ENCODE data around the gene TYROBP.
"Not testable (repeated sequence)": the region's sequence is repeated elsewhere in the genome, so short reads cannot be mapped to it uniquely, and the experiment has no call there.

TYROBP gene

DNA sequence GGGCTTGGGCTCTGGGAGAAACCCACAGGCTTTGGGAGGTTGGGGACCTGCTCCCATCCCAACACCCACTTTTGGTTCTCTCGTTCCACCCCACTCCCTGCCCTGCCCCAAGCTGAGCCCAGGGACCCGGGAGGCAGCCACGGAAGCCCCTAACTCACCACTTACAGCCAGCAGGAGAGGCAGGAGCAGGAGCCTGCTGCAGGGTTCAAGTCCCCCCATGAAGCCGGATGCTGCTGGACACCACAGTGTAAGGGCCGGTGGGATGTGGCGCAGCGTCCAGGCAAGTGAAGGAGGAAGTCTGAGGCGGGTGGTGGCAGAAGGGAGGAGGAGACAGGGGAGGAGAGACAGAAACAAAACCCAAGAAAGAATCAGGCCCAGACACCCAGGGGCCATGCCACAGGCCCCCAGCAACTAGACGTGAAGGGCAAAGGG, at the start of gene TYROBP:
TYROBP (minus strand) TSS at position 286 of the 432 bp plus-strand sequence; CDS start at position 219, 67 bp downstream.
- DNase-seq: no peak

DNA sequence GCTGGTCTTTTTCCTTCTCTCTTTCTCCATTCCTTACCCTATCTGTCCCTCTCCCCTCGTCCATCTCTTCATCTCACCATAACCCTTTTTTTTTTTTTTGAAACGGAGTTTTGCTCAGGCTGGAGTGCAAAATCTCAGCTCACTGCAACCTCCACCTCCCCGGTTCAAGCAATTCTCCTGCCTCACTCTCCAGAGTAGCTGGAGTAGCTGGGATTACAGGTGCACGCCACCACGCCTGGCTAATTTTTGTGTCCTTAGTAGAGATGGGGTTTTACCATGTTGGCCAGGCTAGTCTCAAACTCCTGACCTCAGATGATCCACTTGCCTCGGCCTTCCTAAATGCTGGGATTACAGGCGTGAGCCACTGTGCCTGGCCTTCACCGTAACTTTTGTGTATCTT, 49.3 kb upstream of the TYROBP start:
- DNase-seq: not testable (repeated sequence)

DNA sequence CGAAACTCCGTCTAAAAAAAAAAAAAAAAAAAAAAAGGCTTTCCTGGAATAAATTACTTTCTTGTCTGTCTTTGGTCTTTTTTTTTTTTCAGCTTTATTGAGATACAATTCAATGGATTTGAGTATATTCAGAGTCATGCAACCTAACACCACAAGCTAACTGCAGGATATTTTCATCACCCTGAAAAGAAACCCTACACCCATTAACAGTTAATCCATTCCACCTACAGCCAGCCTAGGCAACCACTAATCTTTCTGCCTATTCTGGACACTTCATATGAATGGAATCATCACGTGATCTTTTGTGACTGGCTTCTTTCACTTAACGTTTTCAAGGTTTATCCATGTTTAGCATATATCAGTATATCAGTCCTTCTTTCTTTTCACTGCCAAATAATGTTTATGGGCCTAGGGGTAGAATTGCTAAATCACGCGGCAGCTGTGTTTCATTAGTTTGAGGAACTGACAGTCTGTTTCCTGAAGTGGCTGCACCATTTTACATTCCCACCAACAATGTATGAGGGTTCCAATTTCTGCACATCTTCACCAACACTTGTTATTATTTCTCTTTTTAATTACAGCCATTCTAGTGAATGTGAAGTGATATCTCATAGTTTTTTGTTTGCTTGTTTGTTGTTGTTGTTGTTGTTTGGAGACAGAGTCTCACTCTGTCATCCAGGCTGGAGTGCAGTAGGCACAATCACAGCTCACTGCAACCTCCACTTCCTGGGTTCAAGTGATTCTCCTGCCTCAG, 48.0 kb upstream of the TYROBP start:
- DNase-seq: peak; percentile 44

DNA sequence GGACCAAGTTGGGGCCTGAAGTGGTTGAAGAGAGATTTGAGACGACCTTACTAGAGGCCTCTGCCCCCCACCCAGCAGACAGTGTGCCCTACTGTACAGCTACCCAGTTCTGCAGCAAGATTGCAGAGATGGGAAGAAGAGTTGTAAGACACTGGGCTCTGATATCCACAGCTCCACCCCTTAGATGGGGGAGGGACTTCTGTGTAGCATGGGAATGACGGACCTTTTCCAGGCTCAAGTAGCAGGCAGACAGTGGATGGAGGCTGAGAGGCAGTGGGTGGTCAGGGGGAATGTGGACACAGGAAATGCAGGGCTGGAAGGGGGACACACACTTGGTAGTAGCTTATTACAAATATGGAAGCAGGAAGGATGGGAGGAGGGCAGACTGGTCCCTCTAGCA, 41.0 kb upstream of the TYROBP start:
- no peak for DNase-seq

DNA sequence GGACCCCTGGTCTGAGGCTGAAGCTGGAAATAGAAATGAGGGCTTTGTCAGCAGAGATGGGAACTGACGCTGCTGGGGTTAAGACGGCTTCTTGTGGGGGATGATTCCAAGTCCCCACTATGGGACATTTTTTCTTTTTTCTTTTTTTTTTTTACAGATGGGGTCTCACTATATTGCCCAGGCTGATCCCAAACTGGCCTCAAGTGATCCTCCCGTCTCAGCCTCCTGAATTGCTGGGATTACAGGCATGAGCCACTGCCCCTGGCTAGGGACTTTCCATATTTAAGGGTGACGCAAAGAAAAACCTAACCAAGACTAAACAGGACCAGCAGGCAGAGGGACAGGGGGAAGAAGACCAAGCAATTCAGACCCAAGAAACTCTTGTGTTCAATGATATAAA, 38.1 kb upstream of the TYROBP start:
- no peak for DNase-seq

DNA sequence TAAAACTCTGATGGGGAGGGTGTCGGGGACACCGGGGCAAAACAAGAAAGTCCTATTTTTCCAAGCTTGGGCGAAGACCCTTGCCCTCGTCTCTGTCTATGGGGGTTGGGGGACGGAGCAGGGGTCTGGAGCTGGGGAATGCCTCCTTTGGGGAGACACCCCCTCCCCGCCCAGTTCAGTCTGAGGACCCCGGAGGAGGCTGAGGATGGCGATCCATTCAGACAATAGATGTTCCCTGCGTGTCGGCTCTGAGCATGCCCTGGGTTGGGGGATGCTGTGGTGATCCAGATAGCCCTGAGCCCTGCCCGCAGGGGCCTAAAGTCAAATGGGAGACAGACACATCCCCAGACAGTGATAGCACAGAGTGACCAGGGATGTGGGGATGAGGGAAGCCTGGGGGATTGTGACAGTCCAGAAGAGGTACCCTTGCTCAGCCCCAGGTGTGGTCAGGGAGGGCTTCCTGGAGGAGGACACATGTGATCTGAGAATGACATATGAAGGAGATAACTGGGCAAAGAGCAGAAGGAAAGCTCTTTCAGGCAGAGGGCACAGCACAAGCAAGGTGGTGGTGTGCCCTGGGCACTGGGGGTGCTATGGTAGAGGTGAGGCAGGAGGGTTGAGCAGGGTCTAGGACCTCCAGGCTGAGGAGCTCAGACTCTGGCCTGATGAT, 37.2 kb upstream of the TYROBP start:
- DNase-seq: no peak

DNA sequence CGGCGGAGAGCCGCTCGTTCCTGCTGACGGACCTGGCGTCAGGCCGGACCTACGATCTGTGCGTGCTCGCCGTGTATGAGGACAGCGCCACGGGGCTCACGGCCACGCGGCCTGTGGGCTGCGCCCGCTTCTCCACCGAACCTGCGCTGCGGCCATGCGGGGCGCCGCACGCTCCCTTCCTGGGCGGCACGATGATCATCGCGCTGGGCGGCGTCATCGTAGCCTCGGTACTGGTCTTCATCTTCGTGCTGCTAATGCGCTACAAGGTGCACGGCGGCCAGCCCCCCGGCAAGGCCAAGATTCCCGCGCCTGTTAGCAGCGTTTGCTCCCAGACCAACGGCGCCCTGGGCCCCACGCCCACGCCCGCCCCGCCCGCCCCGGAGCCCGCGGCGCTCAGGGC, 36.5 kb upstream of the TYROBP start:
- no peak for DNase-seq

DNA sequence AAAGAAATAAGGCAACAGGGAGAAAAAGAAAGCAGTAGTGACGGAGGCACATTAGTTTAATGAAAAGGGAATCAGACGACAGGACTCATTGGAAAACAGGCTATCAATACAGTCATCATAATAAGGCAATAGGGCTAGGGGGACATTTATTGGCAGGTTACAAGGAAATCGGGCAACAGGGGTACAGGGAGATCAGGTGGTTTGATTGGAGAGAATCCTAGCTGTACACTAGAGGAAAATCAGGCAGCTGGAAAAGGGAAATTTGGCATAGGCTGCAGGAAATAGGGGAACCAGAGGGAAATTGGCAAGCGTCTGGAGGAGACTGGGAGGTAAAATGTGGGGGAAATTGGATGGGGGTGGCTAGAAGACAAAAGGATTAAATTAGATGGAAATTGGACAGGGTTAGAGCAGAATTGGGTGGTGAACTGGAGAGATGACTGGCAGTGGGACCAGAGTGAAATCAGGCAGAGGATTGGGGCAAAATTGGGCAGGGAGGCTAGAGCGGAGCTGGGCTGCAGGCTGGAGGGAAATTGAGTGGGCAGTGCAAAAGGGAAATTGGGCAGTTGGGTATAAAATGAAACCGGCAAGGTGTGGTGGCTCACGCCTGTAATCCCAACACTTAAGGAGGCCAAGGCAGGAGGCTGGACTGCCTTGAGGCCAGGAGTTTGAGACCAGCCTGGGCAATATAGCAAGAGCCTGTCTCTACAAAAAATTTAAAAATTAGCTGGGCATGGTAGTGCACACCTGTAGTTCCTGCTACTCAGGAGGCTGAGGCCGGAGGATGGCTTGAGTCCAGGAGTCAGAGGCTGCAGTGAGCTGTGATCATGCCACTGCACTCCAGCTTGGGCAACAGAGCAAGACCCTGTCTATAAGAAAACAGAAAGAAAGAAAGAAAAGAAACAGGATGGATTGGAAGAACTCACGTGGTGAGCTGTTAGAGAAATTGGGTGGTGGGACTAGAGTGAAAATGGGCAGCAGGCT, 35.5 kb upstream of the TYROBP start:
- no peak for DNase-seq

DNA sequence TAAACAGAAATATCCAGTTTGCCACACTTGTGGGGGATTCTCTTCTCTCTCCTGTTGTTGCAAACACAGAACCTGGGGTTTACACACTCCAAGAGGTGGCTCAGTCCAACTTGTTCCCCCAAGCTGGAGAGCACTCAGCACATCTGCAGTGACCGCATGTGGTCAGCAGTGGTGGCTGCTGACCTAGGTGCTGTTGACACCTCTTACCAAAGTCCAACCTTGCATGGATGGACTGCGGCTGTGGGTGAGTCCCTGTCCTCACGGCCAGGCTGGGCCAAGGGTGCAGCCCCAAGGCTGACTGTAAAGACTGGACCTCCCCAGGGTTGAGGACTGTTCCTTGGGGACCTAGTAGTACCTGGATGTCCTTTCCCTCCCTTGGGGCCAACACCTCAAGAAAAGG, 34.1 kb upstream of the TYROBP start:
- no peak for DNase-seq

DNA sequence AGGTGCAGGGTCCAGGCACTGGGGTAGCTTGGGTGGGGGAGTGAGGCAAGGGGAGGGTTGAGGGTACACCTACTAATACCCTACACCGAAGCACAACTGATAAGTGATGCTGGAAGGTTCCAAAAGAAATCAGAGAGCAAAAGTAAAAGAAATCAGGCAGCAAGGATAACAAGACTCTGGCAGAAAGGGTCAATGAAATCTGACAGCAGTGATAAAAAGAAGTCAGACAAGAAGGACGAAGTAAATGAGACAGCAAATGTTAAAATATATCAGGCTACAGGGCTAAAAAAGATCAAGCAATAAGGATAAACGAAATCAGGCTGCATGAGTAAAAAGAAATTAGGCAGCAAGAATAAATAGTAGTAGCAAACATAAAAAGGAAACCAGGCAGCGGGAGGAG, 32.7 kb upstream of the TYROBP start:
- DNase-seq: no peak

DNA sequence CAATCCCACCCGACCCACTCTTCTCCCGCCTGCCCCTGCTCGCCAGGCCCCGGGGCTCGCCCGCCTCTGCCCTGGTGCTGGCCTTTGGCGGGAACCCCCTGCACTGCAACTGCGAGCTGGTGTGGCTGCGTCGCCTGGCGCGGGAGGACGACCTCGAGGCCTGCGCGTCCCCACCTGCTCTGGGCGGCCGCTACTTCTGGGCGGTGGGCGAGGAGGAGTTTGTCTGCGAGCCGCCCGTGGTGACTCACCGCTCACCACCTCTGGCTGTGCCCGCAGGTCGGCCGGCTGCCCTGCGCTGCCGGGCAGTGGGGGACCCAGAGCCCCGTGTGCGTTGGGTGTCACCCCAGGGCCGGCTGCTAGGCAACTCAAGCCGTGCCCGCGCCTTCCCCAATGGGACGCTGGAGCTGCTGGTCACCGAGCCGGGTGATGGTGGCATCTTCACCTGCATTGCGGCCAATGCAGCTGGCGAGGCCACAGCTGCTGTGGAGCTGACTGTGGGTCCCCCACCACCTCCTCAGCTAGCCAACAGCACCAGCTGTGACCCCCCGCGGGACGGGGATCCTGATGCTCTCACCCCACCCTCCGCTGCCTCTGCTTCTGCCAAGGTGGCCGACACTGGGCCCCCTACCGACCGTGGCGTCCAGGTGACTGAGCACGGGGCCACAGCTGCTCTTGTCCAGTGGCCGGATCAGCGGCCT, 32.1 kb upstream of the TYROBP start:
- no peak for DNase-seq

DNA sequence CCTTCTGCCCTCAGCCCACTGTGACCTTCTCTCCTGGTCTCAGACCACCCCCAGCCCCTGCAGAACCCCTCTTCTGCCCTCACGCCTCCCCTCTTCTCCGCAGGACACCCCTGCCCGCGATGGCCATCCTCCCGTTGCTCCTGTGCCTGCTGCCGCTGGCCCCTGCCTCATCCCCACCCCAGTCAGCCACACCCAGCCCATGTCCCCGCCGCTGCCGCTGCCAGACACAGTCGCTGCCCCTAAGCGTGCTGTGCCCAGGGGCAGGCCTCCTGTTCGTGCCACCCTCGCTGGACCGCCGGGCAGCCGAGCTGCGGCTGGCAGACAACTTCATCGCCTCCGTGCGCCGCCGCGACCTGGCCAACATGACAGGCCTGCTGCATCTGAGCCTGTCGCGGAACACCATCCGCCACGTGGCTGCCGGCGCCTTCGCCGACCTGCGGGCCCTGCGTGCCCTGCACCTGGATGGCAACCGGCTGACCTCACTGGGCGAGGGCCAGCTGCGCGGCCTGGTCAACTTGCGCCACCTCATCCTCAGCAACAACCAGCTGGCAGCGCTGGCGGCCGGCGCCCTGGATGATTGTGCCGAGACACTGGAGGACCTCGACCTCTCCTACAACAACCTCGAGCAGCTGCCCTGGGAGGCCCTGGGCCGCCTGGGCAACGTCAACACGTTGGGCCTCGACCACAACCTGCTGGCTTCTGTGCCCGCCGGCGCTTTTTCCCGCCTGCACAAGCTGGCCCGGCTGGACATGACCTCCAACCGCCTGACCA, 31.4 kb upstream of the TYROBP start:
- DNase-seq: no peak

DNA sequence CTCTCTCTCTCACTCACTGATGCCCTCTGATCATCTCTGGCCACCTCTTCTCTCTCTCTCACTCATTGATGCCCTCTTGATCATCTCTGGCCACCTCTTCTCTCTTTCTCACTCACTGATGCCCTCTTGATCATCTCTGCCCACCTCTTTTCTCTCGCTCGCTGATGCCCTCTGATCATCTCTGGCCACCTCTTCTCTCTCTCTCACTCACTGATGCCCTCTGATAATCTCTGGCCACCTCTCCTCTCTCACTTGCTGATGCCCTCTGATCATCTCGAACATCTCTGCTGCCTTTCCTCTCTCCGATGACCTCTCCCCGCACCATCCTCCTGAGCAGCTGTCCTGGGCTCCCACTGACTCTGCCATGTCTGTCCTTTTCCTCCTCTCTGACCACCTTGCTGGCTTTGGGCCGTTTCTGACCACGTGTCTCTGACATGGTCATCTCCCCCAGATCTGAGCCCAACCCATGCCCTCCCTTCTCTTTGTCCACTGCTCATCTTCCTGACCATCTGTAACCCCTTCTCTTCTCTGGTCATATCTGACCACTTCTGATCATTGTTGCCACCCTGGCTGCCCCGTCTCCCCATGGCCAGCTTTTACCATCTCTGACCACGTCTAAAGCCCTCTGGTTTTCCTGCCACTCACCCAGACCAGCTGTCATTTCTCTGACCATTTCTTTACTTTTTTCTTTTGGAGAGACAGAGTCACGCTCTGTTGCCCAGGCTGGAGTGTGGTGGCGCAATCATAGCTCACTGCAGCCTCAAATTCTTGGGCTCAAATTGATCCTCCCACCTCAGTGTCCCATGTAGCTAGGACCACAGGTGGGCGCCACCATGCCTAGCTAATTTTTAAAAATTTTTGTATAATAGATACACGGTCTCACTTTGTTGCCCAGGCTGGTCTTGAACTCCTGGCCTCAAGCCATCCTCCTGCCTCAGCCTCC, 30.5 kb upstream of the TYROBP start:
- no peak for DNase-seq

DNA sequence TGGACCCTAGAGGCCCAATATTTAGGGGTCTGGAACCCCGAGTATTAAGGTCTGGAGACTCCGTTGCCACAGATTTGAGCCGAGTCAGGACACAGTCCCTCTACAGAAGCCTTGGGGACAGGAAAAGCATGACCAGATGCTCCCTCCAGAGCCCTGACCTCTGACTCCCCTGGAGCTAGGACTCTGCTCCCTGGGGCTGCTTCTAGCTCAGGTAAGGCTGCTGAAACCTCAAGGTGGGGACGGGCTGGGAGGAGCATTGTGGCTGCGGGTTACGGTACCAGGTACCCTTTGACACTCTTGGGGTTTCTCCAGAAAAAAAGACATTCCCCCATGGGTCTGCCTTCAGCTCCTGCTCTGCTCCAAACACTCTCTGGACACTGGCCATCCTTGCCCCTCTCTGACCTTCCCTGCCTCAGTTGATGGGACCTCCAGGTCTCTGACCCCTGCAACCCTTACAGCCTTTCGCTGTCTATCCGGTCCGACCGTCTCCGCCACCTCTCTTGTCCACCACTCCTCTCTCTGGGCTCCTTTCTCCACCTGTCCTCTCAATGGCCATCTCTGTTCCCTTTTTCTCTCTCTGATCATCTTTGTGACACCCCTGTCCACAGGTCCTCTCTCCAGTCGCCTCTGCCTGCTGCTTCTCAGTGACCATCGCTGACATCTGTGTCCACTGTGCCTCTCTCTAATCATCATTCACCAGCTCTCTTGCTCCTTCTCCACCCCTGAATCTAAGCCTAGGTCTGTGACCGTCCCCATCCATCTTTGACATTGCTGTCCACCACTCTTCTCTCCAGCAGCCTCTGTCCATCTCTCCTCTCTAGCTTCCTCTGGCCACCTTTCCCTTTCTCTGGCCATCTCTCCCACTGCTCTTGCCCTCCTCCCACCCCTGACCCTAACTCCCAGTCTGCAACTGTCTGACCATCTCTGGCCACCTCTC, 29.5 kb upstream of the TYROBP start:
- DNase-seq: no peak

DNA sequence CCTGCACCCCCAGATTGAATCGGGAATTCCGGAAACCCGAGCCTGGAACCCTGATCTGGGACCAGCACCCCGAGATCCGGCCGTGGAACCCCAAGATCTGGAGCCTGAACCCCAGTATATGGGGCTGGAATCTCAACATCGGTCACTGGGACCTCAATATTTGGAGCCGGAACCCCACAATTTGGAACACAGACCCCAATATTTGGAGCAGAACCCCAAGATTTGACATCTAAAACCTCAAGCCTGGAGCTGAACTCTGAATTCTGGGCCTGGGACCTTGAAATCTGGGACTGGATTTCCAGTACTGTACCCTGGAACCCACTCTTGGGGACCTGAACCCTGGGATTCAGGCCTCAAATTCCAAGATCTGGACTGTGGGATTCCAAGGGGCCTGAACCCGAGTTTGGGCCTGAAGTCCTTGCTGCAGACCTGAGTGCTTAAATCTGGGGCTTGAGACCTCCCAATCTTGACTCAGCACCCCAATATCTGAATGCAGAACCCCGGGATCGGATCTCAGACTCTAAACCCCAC, 28.7 kb upstream of the TYROBP start:
- no peak for DNase-seq

DNA sequence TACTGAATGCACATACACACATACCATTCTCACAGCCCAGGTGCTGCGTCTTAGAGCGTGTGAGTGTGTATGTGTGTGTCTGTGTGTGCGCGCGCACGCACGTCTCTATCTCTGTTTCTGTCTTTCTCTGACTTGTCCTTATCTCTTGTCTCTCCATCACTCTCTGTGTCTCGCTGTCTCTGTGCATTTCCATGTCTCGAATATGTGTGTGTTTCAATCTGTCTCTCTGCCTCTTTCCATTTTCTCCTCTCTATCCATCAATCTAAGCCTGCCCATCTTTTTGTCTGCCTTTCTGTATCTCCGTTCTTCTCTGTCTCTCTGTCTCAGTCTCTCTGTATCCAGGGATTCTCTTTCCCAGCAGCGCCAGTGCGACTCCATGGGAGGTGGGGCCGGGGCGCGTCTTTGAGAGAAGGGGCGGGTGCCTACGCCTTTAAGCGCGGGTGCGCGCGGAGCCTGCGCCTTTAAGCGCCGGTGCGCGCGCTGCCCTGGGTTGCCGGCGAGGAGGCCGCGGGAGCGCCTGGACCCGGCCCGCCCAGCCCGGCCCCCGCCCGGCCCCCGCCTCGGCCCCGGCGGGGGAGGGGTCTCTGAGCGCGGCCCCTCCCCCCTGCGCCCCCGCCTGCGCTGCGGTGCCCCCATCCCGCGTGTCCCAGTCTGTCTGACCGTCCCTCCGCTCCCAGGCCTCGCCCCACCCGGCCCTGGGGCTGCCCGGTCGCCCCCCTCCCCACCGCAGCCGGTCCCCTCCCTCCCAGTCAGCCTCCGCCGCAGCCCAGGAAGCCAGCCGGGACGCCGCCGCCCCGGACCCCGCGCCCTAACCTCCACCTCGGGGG, 28.0 kb upstream of the TYROBP start, which contains the start of gene LRFN3:
LRFN3 (plus strand) TSS at position 464 of the 827 bp plus-strand sequence. CDS start 3,052 bp downstream, outside the sequence.
- DNase-seq: peak; percentile 18

DNA sequence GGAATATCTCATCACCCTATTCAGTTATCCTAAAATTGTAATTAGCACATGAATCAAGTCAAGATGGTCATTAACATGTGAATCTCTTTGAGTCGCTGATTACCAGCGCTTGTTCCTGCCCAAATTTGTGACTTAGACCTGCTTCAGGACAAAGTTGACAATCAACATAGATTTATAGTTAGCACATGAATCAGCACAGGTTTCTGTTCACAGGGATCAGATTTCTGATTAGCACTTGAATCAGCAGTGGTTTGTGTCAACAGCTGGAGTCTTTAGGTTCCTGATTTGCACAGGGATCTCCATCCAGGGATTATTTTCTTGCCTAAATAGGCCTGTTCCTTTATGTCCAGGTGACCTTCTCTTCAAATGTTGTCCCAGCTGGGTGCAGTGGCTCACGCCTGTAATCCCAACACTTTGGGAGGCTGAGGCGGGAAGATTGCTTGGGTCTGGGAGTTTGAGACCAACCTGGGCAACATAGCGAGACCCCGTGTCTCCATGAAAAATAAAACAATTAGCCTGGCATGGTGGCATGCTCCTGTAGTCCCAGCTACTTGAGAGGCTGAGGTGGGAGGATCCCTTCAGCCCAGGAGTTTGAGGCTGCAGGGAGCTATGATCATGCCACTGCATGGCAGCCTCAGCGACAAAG, 24.3 kb upstream of the TYROBP start:
- DNase-seq: no peak

DNA sequence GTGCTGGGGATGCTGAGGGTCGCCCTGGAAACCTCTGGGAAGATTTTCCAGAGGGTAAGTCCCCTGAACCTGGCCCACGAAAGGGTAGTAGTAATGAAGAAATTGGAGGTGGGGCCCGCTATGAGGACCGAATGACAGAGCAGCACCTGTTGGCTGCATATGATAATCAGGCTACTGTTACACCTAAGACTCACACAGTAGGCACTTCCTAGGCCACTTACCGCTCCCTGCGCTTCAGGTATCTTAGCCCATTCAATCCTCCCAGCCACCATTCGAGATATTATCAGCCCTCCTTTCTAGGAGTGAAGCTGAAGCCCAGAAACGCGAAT, 23.7 kb upstream of the TYROBP start:
- DNase-seq: no peak

All from NCI-H524 treated with DMSO at 0.1 percent for 48 hours (cell line).